IMR-90 (cell line): ENCODE results near the gene ZNF180. TPM values are rescaled to one million over a fixed set of nuclear protein-coding genes. Genes with fewer than 3 reads are reported as not detected.

Source experiments
- ATAC-seq: fragments of 200-7000 bp; cut with Tn5 transposase; 2 replicates; pipeline ENCODE4 v1.9.1; 2020; ENCODE audit warnings: low read depth, mild to moderate bottlenecking, moderate library complexity
- BruUV-seq: library from RNA; stranded (reverse); fragments of 400-500 nt; replicated peaks from 2 replicates; lab custom pipeline; 2021; lab: Mats Ljungman, UMichigan
- CTCF ChIA-PET: fragments of 300-600 bp; formaldehyde crosslinking; extraction: SDS; loops from one replicate; lab custom pipeline; 2021; ENCODE audit warnings: antibody characterized with exemption; lab: Yijun Ruan, JAX
- POLR2A ChIA-PET: fragments of 300-600 bp; sonication (Branson Sonifier 250); formaldehyde crosslinking; loops from one replicate; lab custom pipeline; 2022; ENCODE audit warnings: antibody characterized with exemption; ENCODE audit not compliant: unreplicated experiment; lab: Charles Lee
- DNase-seq: peaks from one replicate; pipeline ENCODE4 v3.0.0; 2013
- H2AFZ ChIP-seq: replicated peaks from 2 replicates; pipeline ENCODE3; 2013; ENCODE audit warnings: low read length, mild to moderate bottlenecking; ENCODE audit not compliant: poor library complexity
- H2AK5ac ChIP-seq: 2 replicates; pipeline ENCODE4 v1.6.1; 2013; ENCODE audit warnings: low read depth, low read length, inconsistent platforms
- H2AK9ac ChIP-seq: replicated peaks from 2 replicates; pipeline ENCODE3; 2013; ENCODE audit warnings: mild to moderate bottlenecking, low read depth, low read length, moderate library complexity; ENCODE audit not compliant: poor library complexity
- H2BK120ac ChIP-seq: 2 replicates; pipeline ENCODE4 v1.6.1; 2013; ENCODE audit warnings: low read depth, low read length, inconsistent platforms
- H2BK15ac ChIP-seq: 3 replicates; pipeline ENCODE4 v1.6.1; 2013; ENCODE audit warnings: low read depth, low read length, inconsistent platforms
- H2BK20ac ChIP-seq: 2 replicates; pipeline ENCODE4 v1.6.1; 2013; ENCODE audit warnings: low read depth, mild to moderate bottlenecking, inconsistent platforms, low read length, moderate library complexity
- H2BK5ac ChIP-seq: 2 replicates; pipeline ENCODE4 v1.6.1; 2013; ENCODE audit warnings: mild to moderate bottlenecking, low read depth, low read length, inconsistent platforms; ENCODE audit not compliant: poor library complexity, severe bottlenecking
- H3K14ac ChIP-seq: replicated peaks from 2 replicates; pipeline ENCODE4 v1.6.1; 2013; ENCODE audit warnings: low read depth, low read length, inconsistent platforms
- H3K18ac ChIP-seq: 2 replicates; pipeline ENCODE4 v1.6.1; 2013; ENCODE audit warnings: low read depth, low read length, control low read depth
- H3K23ac ChIP-seq: 2 replicates; pipeline ENCODE4 v1.6.1; 2013; ENCODE audit warnings: low read depth, low read length, inconsistent platforms
- H3K27ac ChIP-seq: 2 replicates; pipeline ENCODE4 v1.5.1; 2013; ENCODE audit warnings: mild to moderate bottlenecking, control low read depth, low read length; ENCODE audit not compliant: insufficient read depth
- H3K27me3 ChIP-seq: 2 replicates; pipeline ENCODE4 v1.6.1; 2013; ENCODE audit warnings: low read length; ENCODE audit not compliant: control insufficient read depth, insufficient read depth
- H3K36me3 ChIP-seq: 2 replicates; pipeline ENCODE4 v1.6.1; 2013; ENCODE audit warnings: low read length, mixed read lengths; ENCODE audit not compliant: control insufficient read depth, insufficient read depth
- H3K4ac ChIP-seq: 2 replicates; pipeline ENCODE4 v1.6.1; 2013; ENCODE audit warnings: low read depth, low read length, inconsistent platforms
- H3K4me1 ChIP-seq: 2 replicates; pipeline ENCODE4 v1.6.1; 2013; ENCODE audit warnings: low read length, mixed read lengths; ENCODE audit not compliant: control insufficient read depth, insufficient read depth
- H3K4me2 ChIP-seq: 2 replicates; pipeline ENCODE4 v1.6.1; 2013; ENCODE audit warnings: low read depth, mild to moderate bottlenecking, control low read depth, low read length, moderate library complexity
- H3K4me3 ChIP-seq: 2 replicates; pipeline ENCODE4 v1.5.1; 2013; ENCODE audit warnings: low read depth, mild to moderate bottlenecking, control low read depth, low read length, moderate library complexity; ENCODE audit not compliant: insufficient read depth
- H3K56ac ChIP-seq: 2 replicates; pipeline ENCODE4 v1.6.1; 2013; ENCODE audit warnings: low read length, inconsistent platforms; ENCODE audit not compliant: insufficient read depth; ENCODE audit errors: extremely low read depth
- H3K79me1 ChIP-seq, 2 experiments: 2 replicates each; pipeline ENCODE4 v1.6.1; 2013; ENCODE audit warnings: low read length in 2 of 2, inconsistent platforms in 1 of 2, low read depth in 1 of 2
- H3K9ac ChIP-seq: 2 replicates; pipeline ENCODE4 v1.6.1; 2013; ENCODE audit warnings: low read depth, low read length, control low read depth
- H3K9me1 ChIP-seq: 2 replicates; pipeline ENCODE4 v1.6.1; 2013; ENCODE audit warnings: low read length, inconsistent platforms; ENCODE audit not compliant: insufficient read depth
- H3K9me3 ChIP-seq: 2 replicates; pipeline ENCODE4 v1.6.1; 2013; ENCODE audit warnings: low read length; ENCODE audit not compliant: control insufficient read depth, insufficient read depth
- H4K20me1 ChIP-seq: 2 replicates; pipeline ENCODE4 v1.6.1; 2013; ENCODE audit warnings: low read length, inconsistent platforms; ENCODE audit not compliant: insufficient read depth
- H4K5ac ChIP-seq: 2 replicates; pipeline ENCODE4 v1.6.1; 2013; ENCODE audit warnings: mild to moderate bottlenecking, low read depth, low read length, control low read depth
- H4K8ac ChIP-seq, 2 experiments: 2 replicates each; pipeline ENCODE4 v1.6.1; 2013; ENCODE audit warnings: low read depth in 2 of 2, low read length in 2 of 2, control low read depth in 1 of 2, inconsistent platforms in 1 of 2
- H4K91ac ChIP-seq: 2 replicates; pipeline ENCODE4 v1.6.1; 2013; ENCODE audit warnings: low read depth, low read length, inconsistent platforms; ENCODE audit not compliant: insufficient read depth
- CEBPB ChIP-seq: IDR thresholded peaks from 2 replicates; pipeline ENCODE4 v1.6.1; 2012; ENCODE audit warnings: low read depth, low read length, improper control_type of control experiment
- FOS ChIP-seq: fragments of 150-350 bp; IDR thresholded peaks from 2 replicates; pipeline ENCODE4 v1.6.1; 2016; ENCODE audit warnings: low read depth, low read length
- MAFK ChIP-seq: IDR thresholded peaks from 2 replicates; pipeline ENCODE4 v1.6.1; 2012; ENCODE audit warnings: low read depth, low read length, improper control_type of control experiment
- MAZ ChIP-seq: IDR thresholded peaks from 2 replicates; pipeline ENCODE4 v1.6.1; 2012; ENCODE audit warnings: low read depth, mild to moderate bottlenecking, low read length, improper control_type of control experiment, moderate library complexity, borderline replicate concordance
- POLR2A ChIP-seq: IDR thresholded peaks from 2 replicates; pipeline ENCODE4 v1.6.1; 2012; ENCODE audit warnings: mild to moderate bottlenecking, low read depth, low read length
- RCOR1 ChIP-seq: IDR thresholded peaks from 2 replicates; pipeline ENCODE4 v1.6.1; 2012; ENCODE audit warnings: mild to moderate bottlenecking, low read length, improper control_type of control experiment; ENCODE audit not compliant: insufficient replicate concordance
- WGBS, 2 experiments: methylation state at CpG; one replicate each; pipeline versions ENCODE4 v1.1.5 to v1.1.7; 2013; ENCODE audit warnings: missing lambda C conversion rate in 2 of 2; ENCODE audit not compliant: insufficient read length in 1 of 2; ENCODE audit errors: extremely low coverage in 2 of 2; 5-methylcytosine and 5-hydroxymethylcytosine counted together
- dilution Hi-C: fragments of 300-500 bp; cut with HindIII; formaldehyde crosslinking; loops from one replicate; pipeline ENCODE4 v1.14.3; 2018; ENCODE audit warnings: low sequenced_read_pairs; ENCODE audit not compliant: unreplicated experiment
- in situ Hi-C: fragments of 300-500 bp; cut with MboI; formaldehyde crosslinking; loops from 3 replicates; pipeline ENCODE4 v1.14.3; 2019; ENCODE audit warnings: low sequenced_read_pairs, inconsistent platforms, mixed read lengths
- intact Hi-C: fragments of 100-400 bp; cut with micrococcal nuclease; formaldehyde crosslinking; loops from 2 replicates; pipeline ENCODE4 v1.10.0; 2022
- polyA plus RNA-seq, 3 experiments: library from polyadenylated mRNA; depleted of rRNA; stranded (reverse); fragments of >200 nt; gene quantifications; 2 replicates each; pipeline ENCODE4 v1.2.3, GENCODE V29; 2012; ENCODE audit warnings: low replicate concordance in 1 of 3
- total RNA-seq: library from RNA; depleted of rRNA; stranded (reverse); fragments of >200 nt; gene quantifications from 2 replicates; pipeline ENCODE4 v1.2.3, GENCODE V29; 2012
- TF ChIP-seq, protein P1 (sequence below): fragments of 150-350 bp; IDR thresholded peaks from 2 replicates; pipeline ENCODE4 v1.6.1; 2017; ENCODE audit warnings: mild to moderate bottlenecking, antibody characterized with exemption, low read length, low read depth
- TF ChIP-seq, protein P2 (sequence below): conservative IDR thresholded peaks from 2 replicates; pipeline ENCODE4 v1.5.1; 2012; ENCODE audit warnings: mild to moderate bottlenecking, low read depth, low read length, improper control_type of control experiment

The ZNF180 gene
- total and polyA plus RNA-seq, 2 of the 4 experiments (the other 2 are of a cell fraction) = 2.8 to 26.3 TPM

DNA sequence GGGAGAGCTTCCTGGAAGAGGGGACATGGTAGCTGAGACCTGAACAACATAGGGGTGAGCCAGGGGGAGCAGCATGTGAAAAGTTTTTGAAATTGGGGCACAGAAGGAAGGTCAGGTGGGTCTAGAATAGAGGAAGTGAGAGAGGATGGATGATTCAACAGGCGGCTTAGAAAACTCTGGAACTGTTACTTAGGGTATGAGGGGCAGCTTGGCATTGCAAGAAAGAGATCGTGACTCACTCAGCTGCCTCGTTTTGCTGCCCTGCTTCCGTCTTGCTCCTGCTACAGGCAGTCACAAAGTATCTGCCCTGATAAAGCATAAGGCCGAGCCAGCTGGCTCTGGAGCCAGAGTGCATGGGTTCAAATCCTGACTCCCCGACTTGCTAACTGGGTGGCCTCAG is 30.5 kb upstream of the ZNF180 start:
- no TSS peak for BruUV-seq
- H3K23ac ChIP-seq = no peak overlapping the region
- CTCF ChIA-PET = interaction anchor here (1.1 kb wide), 1 partner anchor 17 kb away, joined by 4 read pairs; no protein-coding TSS in a partner anchor
- ATAC-seq (peak; percentile 59; the same call in 1 of the 2 replicates), DNase-seq (no peak)
- dilution Hi-C loops = no loop called here
- no peak for TF ChIP-seq CEBPB
- no peak for TF ChIP-seq POLR2A
- TF ChIP-seq, protein P1, sequence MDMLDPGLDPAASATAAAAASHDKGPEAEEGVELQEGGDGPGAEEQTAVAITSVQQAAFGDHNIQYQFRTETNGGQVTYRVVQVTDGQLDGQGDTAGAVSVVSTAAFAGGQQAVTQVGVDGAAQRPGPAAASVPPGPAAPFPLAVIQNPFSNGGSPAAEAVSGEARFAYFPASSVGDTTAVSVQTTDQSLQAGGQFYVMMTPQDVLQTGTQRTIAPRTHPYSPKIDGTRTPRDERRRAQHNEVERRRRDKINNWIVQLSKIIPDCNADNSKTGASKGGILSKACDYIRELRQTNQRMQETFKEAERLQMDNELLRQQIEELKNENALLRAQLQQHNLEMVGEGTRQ = no peak
- TF ChIP-seq MAZ = no peak
- no peak for TF ChIP-seq FOS
- TF ChIP-seq, protein P2, sequence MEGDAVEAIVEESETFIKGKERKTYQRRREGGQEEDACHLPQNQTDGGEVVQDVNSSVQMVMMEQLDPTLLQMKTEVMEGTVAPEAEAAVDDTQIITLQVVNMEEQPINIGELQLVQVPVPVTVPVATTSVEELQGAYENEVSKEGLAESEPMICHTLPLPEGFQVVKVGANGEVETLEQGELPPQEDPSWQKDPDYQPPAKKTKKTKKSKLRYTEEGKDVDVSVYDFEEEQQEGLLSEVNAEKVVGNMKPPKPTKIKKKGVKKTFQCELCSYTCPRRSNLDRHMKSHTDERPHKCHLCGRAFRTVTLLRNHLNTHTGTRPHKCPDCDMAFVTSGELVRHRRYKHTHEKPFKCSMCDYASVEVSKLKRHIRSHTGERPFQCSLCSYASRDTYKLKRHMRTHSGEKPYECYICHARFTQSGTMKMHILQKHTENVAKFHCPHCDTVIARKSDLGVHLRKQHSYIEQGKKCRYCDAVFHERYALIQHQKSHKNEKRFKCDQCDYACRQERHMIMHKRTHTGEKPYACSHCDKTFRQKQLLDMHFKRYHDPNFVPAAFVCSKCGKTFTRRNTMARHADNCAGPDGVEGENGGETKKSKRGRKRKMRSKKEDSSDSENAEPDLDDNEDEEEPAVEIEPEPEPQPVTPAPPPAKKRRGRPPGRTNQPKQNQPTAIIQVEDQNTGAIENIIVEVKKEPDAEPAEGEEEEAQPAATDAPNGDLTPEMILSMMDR = no peak
- no peak for TF ChIP-seq MAFK
- TF ChIP-seq RCOR1 = no peak
- H2BK20ac ChIP-seq = no peak overlapping the region
- H2BK5ac ChIP-seq = no peak overlapping the region
- no peak overlapping the region for H3K14ac ChIP-seq
- H3K4me1 ChIP-seq = no peaks in the 10 kb centered on the region
- H2AFZ ChIP-seq = no peak overlapping the region
- peaks cover 18% of the 10 kb centered on the region for H3K27me3 ChIP-seq
- H3K9me3 ChIP-seq = no peaks in the 10 kb centered on the region
- no peak overlapping the region for H3K4me3 ChIP-seq
- H2BK120ac ChIP-seq = no peak overlapping the region
- no peak overlapping the region for H3K4me2 ChIP-seq
- no peak overlapping the region for H4K91ac ChIP-seq
- no peak overlapping the region for H2AK5ac ChIP-seq
- no peak overlapping the region for H3K9ac ChIP-seq
- no peak overlapping the region for H2AK9ac ChIP-seq
- no CpG with 5 or more reads among the region's 6 CpGs for WGBS, 2 experiments
- H3K4ac ChIP-seq = no peak overlapping the region
- in situ Hi-C loops = no loop called here
- no peak overlapping the region for H3K27ac ChIP-seq
- no peaks in the 10 kb centered on the region for H3K79me1 ChIP-seq
- H3K36me3 ChIP-seq = no peaks in the 10 kb centered on the region
- H4K20me1 ChIP-seq = no peaks in the 10 kb centered on the region
- no peak overlapping the region for H3K56ac ChIP-seq
- POLR2A ChIA-PET = no interaction called here
- intact Hi-C loops = no loop called here
- no peaks in the 10 kb centered on the region for H3K9me1 ChIP-seq
- H3K18ac ChIP-seq = no peak overlapping the region
- no peak overlapping the region for H4K8ac ChIP-seq
- H4K5ac ChIP-seq = no peak overlapping the region
- no peak overlapping the region for H2BK15ac ChIP-seq
